ENCODE data around the gene WAC. TPM values are rescaled to one million over a fixed set of nuclear protein-coding genes. Genes with fewer than 3 reads are reported as not detected.

WAC gene
- total and polyA plus RNA-seq, 3 experiments from 2014 or later: 119 to 142 (median 134) TPM

DNA sequence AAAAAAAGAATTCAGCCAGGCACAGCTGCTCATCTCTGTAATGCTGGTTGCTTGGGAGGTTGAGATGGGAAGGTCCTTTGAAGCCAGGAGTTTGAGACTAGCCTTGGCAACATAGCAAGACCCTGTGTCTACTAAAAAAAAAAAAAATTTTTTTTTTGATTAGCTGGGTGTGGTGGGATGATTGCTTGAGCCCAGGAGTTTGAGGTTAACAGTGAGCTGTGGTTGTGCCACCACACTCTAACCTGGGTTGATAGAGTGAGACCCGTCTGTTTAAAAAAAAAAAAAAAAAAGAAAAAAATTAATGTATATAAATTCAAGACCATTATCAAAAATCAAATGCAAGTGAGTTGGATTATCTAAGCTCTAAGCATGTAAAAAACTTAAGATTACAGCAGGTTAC, 5.7 kb downstream of the WAC start:
- H3K4me3 Mint-ChIP-seq: peak overlapping the region in 2 of 7 donors; percentile 26 to 49
- DNase-seq: peak in 1 of 5 donors; percentile 10
- H3K9me3 Mint-ChIP-seq: no peaks in the 10 kb centered on the region
- Histone ChIP-seq H3K27me3 (ENCODE audit: insufficient read depth, low read length, poor library complexity, severe bottlenecking) (no peaks in the 10 kb centered on the region), H3K4me1 (ENCODE audit: insufficient read depth, low read length) (peaks cover 69% of the 10 kb centered on the region), H3K36me3 (ENCODE audit: insufficient read depth, low read length) (peaks cover 50% of the 10 kb centered on the region), H3K9me3 (ENCODE audit: low read length) (no peaks in the 10 kb centered on the region), H3K4me3 (ENCODE audit: low read length) (no peak overlapping the region), H3K27ac (ENCODE audit: low read depth, low read length) (no peak overlapping the region)
- ChIA-PET CTCF (no interaction called here), POLR2A (interaction anchor here (0.5 kb wide), 1 partner anchor 70 kb away, joined by 3 read pairs; no protein-coding TSS in a partner anchor)
- H3K27me3 Mint-ChIP-seq: no peaks in the 10 kb centered on the region
- H3K27ac Mint-ChIP-seq: peak overlapping the region in 2 of 8 donors; percentile 33 to 72
- peaks cover 74 to 91% (median 90%) of the 10 kb centered on the region in 3 donors for H3K4me1 Mint-ChIP-seq
- H3K36me3 Mint-ChIP-seq: peaks cover 7 to 87% (median 16%) of the 10 kb centered on the region in 3 donors

- H3K4me3 ChIP-seq (ENCODE audit: low read length): no peak overlapping the region
- H3K27ac ChIP-seq (ENCODE audit: low read depth, low read length): no peak overlapping the region
- H3K27me3 ChIP-seq (ENCODE audit: insufficient read depth, low read length, poor library complexity, severe bottlenecking): no peaks in the 10 kb centered on the region
- ChIA-PET CTCF (no interaction called here), POLR2A (no interaction called here)
- H3K4me1 Mint-ChIP-seq: peaks cover 71 to 93% (median 92%) of the 10 kb centered on the region in 3 donors
- peak overlapping the region in 2 of 8 donors; percentile 1 to 37 for H3K27ac Mint-ChIP-seq
- peaks cover 64% of the 10 kb centered on the region for H3K4me1 ChIP-seq (ENCODE audit: insufficient read depth, low read length)
- H3K36me3 ChIP-seq (ENCODE audit: insufficient read depth, low read length): peaks cover 48% of the 10 kb centered on the region
- H3K27me3 Mint-ChIP-seq: no peaks in the 10 kb centered on the region
- no peak for DNase-seq
- H3K36me3 Mint-ChIP-seq: peaks cover 5 to 85% (median 15%) of the 10 kb centered on the region in 3 donors
- no peaks in the 10 kb centered on the region for H3K9me3 Mint-ChIP-seq
- peak overlapping the region in 1 of 7 donors; percentile 44 for H3K4me3 Mint-ChIP-seq
- H3K9me3 ChIP-seq (ENCODE audit: low read length): no peaks in the 10 kb centered on the region
Observed at GRCh38 chr10:28540145-28540544, 7.2 kb downstream of the WAC start.

DNA sequence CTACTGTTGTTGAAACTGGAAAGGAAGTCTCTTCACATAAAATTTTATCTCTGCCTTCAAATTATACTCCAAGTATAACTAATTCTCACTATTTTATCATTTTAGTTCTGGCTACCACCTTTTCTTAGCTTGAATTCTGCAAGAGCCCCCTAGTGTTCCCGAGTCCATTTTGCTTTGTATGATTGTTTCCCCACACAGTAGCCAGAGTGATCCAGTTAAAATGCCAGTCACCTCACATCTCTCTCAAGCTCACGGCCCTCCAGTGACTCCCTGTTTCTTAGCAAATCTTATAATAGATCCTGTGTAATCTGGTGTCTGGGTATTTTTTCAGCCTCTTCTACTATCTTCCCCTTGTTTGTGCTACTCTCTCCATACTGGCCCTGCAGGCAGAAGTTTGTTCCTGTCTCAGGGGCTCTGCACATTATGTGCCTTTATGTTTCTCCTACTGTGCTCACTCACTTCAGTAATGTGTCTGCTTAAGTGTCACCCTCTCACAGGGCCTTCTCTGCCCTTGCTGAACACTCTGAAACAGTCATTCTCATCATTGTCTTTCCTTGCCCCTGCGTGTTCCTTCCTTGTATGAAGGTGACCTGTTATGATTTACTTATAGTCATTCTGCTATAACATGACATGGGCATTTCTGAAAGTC, 8.9 kb downstream of the WAC start:
- ChIA-PET CTCF (interaction anchor here (2.8 kb wide), 1 partner anchor 8 kb away, joined by 7 read pairs; the partner anchor contains the start of gene WAC), POLR2A (interaction anchor here (0.7 kb wide), 1 partner anchor 1517 kb away, joined by 3 read pairs; no protein-coding TSS in a partner anchor)
- H3K4me3 ChIP-seq (ENCODE audit: low read length): no peak overlapping the region
- H3K27me3 ChIP-seq (ENCODE audit: insufficient read depth, low read length, poor library complexity, severe bottlenecking): no peaks in the 10 kb centered on the region
- no peak for DNase-seq
- Mint-ChIP-seq H3K27me3 (no peaks in the 10 kb centered on the region), H3K4me1 (peaks cover 70 to 94% (median 93%) of the 10 kb centered on the region in 3 donors), H3K36me3 (peaks cover 0 to 78% (median 14%) of the 10 kb centered on the region in 3 donors), H3K27ac (peak overlapping the region in 4 of 8 donors; percentile 4 to 17 (median 15)), H3K4me3 (peak overlapping the region in 2 of 7 donors; percentile 3 to 13), H3K9me3 (no peaks in the 10 kb centered on the region)
- H3K4me1 ChIP-seq (ENCODE audit: insufficient read depth, low read length): peaks cover 64% of the 10 kb centered on the region
- peaks cover 32% of the 10 kb centered on the region for H3K36me3 ChIP-seq (ENCODE audit: insufficient read depth, low read length)
- H3K9me3 ChIP-seq (ENCODE audit: low read length): no peaks in the 10 kb centered on the region
- H3K27ac ChIP-seq (ENCODE audit: low read depth, low read length): no peak overlapping the region

DNA sequence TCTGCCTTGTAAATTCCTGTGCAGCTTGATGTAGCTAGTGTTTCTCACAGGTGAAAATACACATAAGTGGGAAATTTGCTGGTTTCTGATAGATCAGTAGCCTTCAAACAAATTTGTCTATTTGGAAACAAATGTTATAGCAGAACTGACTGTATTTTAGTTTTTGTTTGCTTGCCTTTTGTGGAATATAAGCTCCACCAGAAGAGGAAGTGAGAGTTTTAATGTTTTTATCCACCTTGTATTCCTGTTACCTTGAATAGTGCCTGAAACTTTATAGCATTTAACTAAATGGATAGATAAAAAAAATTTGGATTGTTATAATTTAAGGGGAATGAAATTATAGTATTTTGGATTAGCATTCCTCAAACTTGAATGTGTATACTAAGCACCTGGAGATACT, 9.8 kb downstream of the WAC start:
- Mint-ChIP-seq H3K27me3 (no peaks in the 10 kb centered on the region), H3K36me3 (peaks cover 0 to 73% (median 11%) of the 10 kb centered on the region in 3 donors), H3K27ac (peak overlapping the region in 3 of 8 donors; percentile 6 to 51 (median 47)), H3K9me3 (no peaks in the 10 kb centered on the region), H3K4me1 (peaks cover 64 to 91% (median 87%) of the 10 kb centered on the region in 3 donors), H3K4me3 (no peak overlapping the region)
- ChIA-PET CTCF (interaction anchor here (2.8 kb wide), 1 partner anchor 9 kb away, joined by 7 read pairs; the partner anchor contains the start of gene WAC), POLR2A (interaction anchor here (0.6 to 2.3 kb wide), 2 partner anchors 9 to 976 kb away, joined by 3 to 5 read pairs; no protein-coding TSS in a partner anchor)
- Histone ChIP-seq H3K4me3 (ENCODE audit: low read length) (no peak overlapping the region), H3K27me3 (ENCODE audit: insufficient read depth, low read length, poor library complexity, severe bottlenecking) (no peaks in the 10 kb centered on the region), H3K4me1 (ENCODE audit: insufficient read depth, low read length) (peaks cover 56% of the 10 kb centered on the region), H3K36me3 (ENCODE audit: insufficient read depth, low read length) (peaks cover 23% of the 10 kb centered on the region), H3K9me3 (ENCODE audit: low read length) (no peaks in the 10 kb centered on the region), H3K27ac (ENCODE audit: low read depth, low read length) (no peak overlapping the region)
- DNase-seq: no peak

DNA sequence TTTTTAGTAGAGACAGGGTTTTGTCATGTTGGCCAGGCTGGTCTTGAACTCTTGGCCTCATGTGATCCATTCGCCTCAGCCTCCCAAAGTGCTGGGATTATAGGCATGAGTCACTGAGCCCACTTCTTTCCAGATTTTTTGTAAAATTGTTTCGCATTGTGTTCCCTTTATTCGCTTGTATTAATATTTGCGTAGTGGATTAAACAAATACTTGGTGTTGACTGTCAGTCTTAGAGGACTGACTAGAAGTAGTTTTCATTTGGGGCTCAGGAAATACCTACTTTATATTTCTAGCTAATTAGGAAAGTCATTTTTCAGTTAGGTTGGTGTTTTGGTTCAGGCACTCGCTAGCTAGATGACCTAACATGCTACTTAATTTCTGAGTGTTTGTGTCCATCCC, 11.1 kb downstream of the WAC start:
- peaks cover 65 to 91% (median 87%) of the 10 kb centered on the region in 3 donors for H3K4me1 Mint-ChIP-seq
- H3K4me3 Mint-ChIP-seq: peak overlapping the region in 1 of 7 donors; percentile 44
- no peaks in the 10 kb centered on the region for H3K9me3 Mint-ChIP-seq
- peaks cover 0 to 73% (median 14%) of the 10 kb centered on the region in 3 donors for H3K36me3 Mint-ChIP-seq
- Histone ChIP-seq H3K27me3 (ENCODE audit: insufficient read depth, low read length, poor library complexity, severe bottlenecking) (no peaks in the 10 kb centered on the region), H3K36me3 (ENCODE audit: insufficient read depth, low read length) (peaks cover 23% of the 10 kb centered on the region), H3K4me1 (ENCODE audit: insufficient read depth, low read length) (peaks cover 54% of the 10 kb centered on the region), H3K4me3 (ENCODE audit: low read length) (no peak overlapping the region), H3K9me3 (ENCODE audit: low read length) (no peaks in the 10 kb centered on the region), H3K27ac (ENCODE audit: low read depth, low read length) (no peak overlapping the region)
- POLR2A ChIA-PET: interaction anchor here (2.3 kb wide), 1 partner anchor 10 kb away, joined by 5 read pairs; no protein-coding TSS in a partner anchor
- peak overlapping the region in 4 of 8 donors; percentile 3 to 64 (median 60) for H3K27ac Mint-ChIP-seq
- H3K27me3 Mint-ChIP-seq: no peaks in the 10 kb centered on the region
- no peak for DNase-seq
- CTCF ChIA-PET: interaction anchor here (1.0 to 2.8 kb wide), 3 partner anchors 9 to 20 kb away, joined by 3 to 7 read pairs (median 3); partner anchors contain the start of gene WAC

GRCh38 chr10:28545967-28546644, 13.2 kb downstream of the WAC start:
- Mint-ChIP-seq H3K4me3 (peak overlapping the region; percentile 4 to 66 (median 37)), H3K9me3 (no peaks in the 10 kb centered on the region), H3K27me3 (no peaks in the 10 kb centered on the region), H3K4me1 (peaks cover 72 to 92% (median 87%) of the 10 kb centered on the region in 3 donors), H3K27ac (peak overlapping the region in 7 of 8 donors; percentile 11 to 83 (median 46)), H3K36me3 (peaks cover 0 to 75% (median 19%) of the 10 kb centered on the region in 3 donors)
- Histone ChIP-seq H3K4me3 (ENCODE audit: low read length) (no peak overlapping the region), H3K36me3 (ENCODE audit: insufficient read depth, low read length) (peaks cover 12% of the 10 kb centered on the region), H3K27me3 (ENCODE audit: insufficient read depth, low read length, poor library complexity, severe bottlenecking) (no peaks in the 10 kb centered on the region), H3K4me1 (ENCODE audit: insufficient read depth, low read length) (peaks cover 57% of the 10 kb centered on the region), H3K9me3 (ENCODE audit: low read length) (no peaks in the 10 kb centered on the region), H3K27ac (ENCODE audit: low read depth, low read length) (no peak overlapping the region)
- no peak for DNase-seq
- POLR2A ChIA-PET: interaction anchor here (1.2 to 2.1 kb wide), 2 partner anchors 10 to 14 kb away, joined by 4 to 8 read pairs; partner anchors contain the start of gene WAC
- CTCF ChIA-PET: no interaction called here

DNA sequence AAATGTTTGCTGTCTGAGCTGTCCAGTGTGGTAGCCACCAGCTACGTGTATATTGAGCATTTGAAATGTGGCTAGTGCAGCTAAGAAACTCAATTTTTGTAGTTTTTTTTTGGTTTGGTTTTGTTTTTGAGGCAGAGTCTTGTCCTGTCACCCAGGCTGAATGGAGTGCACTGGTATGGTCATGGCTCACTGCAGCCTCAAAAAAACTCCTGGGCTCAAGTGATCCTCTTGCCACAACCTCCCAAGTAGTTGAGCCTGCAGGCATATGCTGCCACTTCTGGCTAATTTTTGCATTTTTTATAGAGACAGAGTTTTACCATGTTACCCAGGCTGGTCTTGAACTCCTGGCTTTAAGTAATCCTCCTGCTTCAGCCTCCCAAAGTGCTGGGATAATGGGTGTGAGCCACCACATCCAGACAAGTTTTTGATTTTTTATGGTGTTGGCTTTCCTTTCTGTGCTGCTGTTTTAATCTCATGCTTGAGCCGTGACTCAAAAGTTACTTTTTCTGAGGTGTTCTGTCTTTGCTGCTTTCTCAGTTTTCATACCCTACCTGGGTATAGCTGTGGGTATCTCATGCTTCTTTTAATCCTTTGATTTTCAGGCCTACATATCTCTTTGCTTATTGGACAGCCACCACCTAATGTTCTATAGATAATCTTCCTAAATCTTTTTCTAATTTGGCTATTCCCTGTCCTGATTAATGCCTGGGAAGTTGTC, 16.0 kb downstream of the WAC start:
- DNase-seq: no peak
- Histone ChIP-seq H3K4me1 (ENCODE audit: insufficient read depth, low read length) (peaks cover 72% of the 10 kb centered on the region), H3K9me3 (ENCODE audit: low read length) (no peaks in the 10 kb centered on the region), H3K27ac (ENCODE audit: low read depth, low read length) (no peak overlapping the region), H3K4me3 (ENCODE audit: low read length) (no peak overlapping the region), H3K27me3 (ENCODE audit: insufficient read depth, low read length, poor library complexity, severe bottlenecking) (no peaks in the 10 kb centered on the region), H3K36me3 (ENCODE audit: insufficient read depth, low read length) (peaks cover 12% of the 10 kb centered on the region)
- peak overlapping the region in 4 of 7 donors; percentile 18 to 49 (median 28) for H3K4me3 Mint-ChIP-seq
- peaks cover 0 to 69% (median 21%) of the 10 kb centered on the region in 3 donors for H3K36me3 Mint-ChIP-seq
- H3K9me3 Mint-ChIP-seq: no peaks in the 10 kb centered on the region
- H3K27ac Mint-ChIP-seq: peak overlapping the region in 5 of 8 donors; percentile 44 to 71 (median 55)
- H3K4me1 Mint-ChIP-seq: peaks cover 74 to 93% (median 90%) of the 10 kb centered on the region in 3 donors
- ChIA-PET CTCF (no interaction called here), POLR2A (interaction anchor here (0.9 kb wide), 1 partner anchor 13 kb away, joined by 3 read pairs; no protein-coding TSS in a partner anchor)
- H3K27me3 Mint-ChIP-seq: no peaks in the 10 kb centered on the region
